HUES48 (cell line): ENCODE measurements around the gene SH3PXD2A.

ENCODE experiments used
- H3K27ac ChIP-seq: one replicate; pipeline ENCODE4 v1.7.0; 2013; ENCODE audit warnings: low read depth, low read length, inconsistent platforms
- H3K27me3 ChIP-seq: 2 replicates; pipeline ENCODE4 v1.6.1; 2013; ENCODE audit warnings: mild to moderate bottlenecking, low read length; ENCODE audit not compliant: control insufficient read depth, insufficient read depth
- H3K36me3 ChIP-seq: 2 replicates; pipeline ENCODE4 v1.6.1; 2013; ENCODE audit warnings: low read length; ENCODE audit not compliant: control insufficient read depth, insufficient read depth
- H3K4me1 ChIP-seq: 2 replicates; pipeline ENCODE4 v1.6.1; 2013; ENCODE audit warnings: mild to moderate bottlenecking, low read length; ENCODE audit not compliant: control insufficient read depth, insufficient read depth
- H3K4me3 ChIP-seq: 2 replicates; pipeline ENCODE4 v1.5.1; 2013; ENCODE audit warnings: mild to moderate bottlenecking, low read depth, low read length
- H3K9ac ChIP-seq: 2 replicates; pipeline ENCODE4 v1.6.1; 2013; ENCODE audit warnings: mild to moderate bottlenecking, low read depth, low read length, moderate library complexity
- H3K9me3 ChIP-seq: 2 replicates; pipeline ENCODE4 v1.6.1; 2013; ENCODE audit warnings: low read length; ENCODE audit not compliant: control insufficient read depth, insufficient read depth

Gene SH3PXD2A

DNA sequence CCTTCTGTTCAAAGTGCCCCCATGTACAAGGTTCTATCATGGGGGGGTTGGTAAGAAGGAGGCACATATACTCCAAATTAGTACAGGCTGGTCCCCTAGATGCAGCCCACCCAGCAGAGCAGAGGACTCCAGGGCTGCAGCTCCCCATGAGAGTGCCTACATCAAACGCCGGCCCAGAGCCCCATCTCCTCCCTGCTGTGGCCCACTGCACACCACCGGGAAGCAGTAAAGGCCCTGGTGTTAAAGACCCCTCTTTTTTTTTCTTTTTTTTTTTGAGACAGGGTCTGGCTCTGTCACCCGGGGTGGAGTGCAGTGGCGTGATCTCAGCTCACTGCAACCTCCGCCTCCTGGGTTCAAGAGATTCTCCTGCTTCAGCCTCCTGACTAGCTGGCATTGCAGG, 47.4 kb downstream of the SH3PXD2A start:
- no peaks in the 10 kb centered on the region for H3K9me3 ChIP-seq
- H3K4me1 ChIP-seq = peaks cover 15% of the 10 kb centered on the region
- no peaks in the 10 kb centered on the region for H3K27me3 ChIP-seq
- no peaks in the 10 kb centered on the region for H3K36me3 ChIP-seq
- no peak overlapping the region for H3K27ac ChIP-seq
- H3K9ac ChIP-seq = no peak overlapping the region
- H3K4me3 ChIP-seq = no peak overlapping the region

- Histone ChIP-seq H3K4me3 (no peak overlapping the region), H3K27ac (no peak overlapping the region), H3K36me3 (no peaks in the 10 kb centered on the region), H3K9ac (no peak overlapping the region), H3K4me1 (peaks cover 15% of the 10 kb centered on the region), H3K9me3 (no peaks in the 10 kb centered on the region), H3K27me3 (no peaks in the 10 kb centered on the region)
Observed at GRCh38 chr10:103806395-103807187, 48.8 kb downstream of the SH3PXD2A start.

DNA sequence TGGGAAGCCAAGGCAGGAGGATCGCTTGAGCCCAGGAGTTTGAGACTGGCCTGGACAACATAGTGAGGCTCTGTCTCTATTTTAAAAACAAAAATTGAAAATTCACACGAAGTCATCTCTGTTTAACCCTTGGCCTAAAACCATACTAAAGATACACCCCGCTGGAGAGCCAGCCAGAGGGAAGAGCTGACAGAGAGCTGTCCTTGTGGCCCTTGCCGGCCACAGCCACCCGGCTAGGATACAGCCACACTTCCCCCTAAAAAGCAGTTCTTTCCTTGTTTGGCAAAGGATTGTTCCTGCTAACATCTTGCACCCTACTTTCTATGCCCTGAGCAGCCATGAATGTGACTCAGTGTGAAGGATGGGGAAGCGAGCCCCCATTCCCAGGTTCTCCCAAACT, 49.6 kb downstream of the SH3PXD2A start:
- Histone ChIP-seq H3K4me1 (peaks cover 15% of the 10 kb centered on the region), H3K27me3 (no peaks in the 10 kb centered on the region), H3K36me3 (no peaks in the 10 kb centered on the region), H3K9me3 (no peaks in the 10 kb centered on the region), H3K27ac (no peak overlapping the region), H3K9ac (no peak overlapping the region), H3K4me3 (no peak overlapping the region)

- no peaks in the 10 kb centered on the region for H3K9me3 ChIP-seq
- H3K27ac ChIP-seq = no peak overlapping the region
- H3K4me1 ChIP-seq = peaks cover 15% of the 10 kb centered on the region
- H3K36me3 ChIP-seq = no peaks in the 10 kb centered on the region
- H3K4me3 ChIP-seq = no peak overlapping the region
- H3K9ac ChIP-seq = no peak overlapping the region
- H3K27me3 ChIP-seq = no peaks in the 10 kb centered on the region
Observed at GRCh38 chr10:103804871-103805270, 50.5 kb downstream of the SH3PXD2A start.

DNA sequence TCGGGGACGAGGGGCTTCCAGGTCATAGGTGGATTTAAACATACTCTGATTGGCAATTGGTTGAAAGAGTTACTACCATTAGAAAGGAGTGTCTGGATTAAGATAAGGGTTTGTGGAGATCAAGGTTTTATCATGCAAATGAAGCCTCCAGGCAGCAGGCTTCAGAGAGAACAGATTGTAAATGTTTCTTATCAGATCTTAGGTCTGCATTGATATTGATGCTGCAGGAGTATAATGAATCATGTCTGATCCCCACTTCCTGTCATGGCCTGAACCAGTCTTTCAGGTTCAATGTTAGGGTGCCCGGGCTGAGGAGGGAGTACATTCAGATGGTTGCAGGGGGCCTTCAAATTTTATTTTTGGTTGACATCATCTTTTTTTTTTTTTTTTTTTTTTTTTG, 51.4 kb downstream of the SH3PXD2A start:
- Histone ChIP-seq H3K36me3 (no peaks in the 10 kb centered on the region), H3K4me3 (no peak overlapping the region), H3K9ac (no peak overlapping the region), H3K9me3 (no peaks in the 10 kb centered on the region), H3K4me1 (peaks cover 15% of the 10 kb centered on the region), H3K27ac (no peak overlapping the region), H3K27me3 (no peaks in the 10 kb centered on the region)

- Histone ChIP-seq H3K27ac (no peak overlapping the region), H3K27me3 (no peaks in the 10 kb centered on the region)
Observed at GRCh38 chr10:103802637-103803353, 52.6 kb downstream of the SH3PXD2A start.

GRCh38 chr10:103802081-103802480, 53.3 kb downstream of the SH3PXD2A start:
- Histone ChIP-seq H3K4me3 (no peak overlapping the region), H3K27me3 (no peaks in the 10 kb centered on the region), H3K36me3 (no peaks in the 10 kb centered on the region), H3K27ac (no peak overlapping the region), H3K9me3 (no peaks in the 10 kb centered on the region), H3K4me1 (peaks cover 15% of the 10 kb centered on the region), H3K9ac (no peak overlapping the region)

More at GRCh38 chr10:103802637-103803353, 52.6 kb downstream of the SH3PXD2A start:
- Histone ChIP-seq H3K4me1 (peaks cover 15% of the 10 kb centered on the region), H3K36me3 (no peaks in the 10 kb centered on the region), H3K9ac (no peak overlapping the region), H3K4me3 (no peak overlapping the region), H3K9me3 (no peaks in the 10 kb centered on the region)

DNA sequence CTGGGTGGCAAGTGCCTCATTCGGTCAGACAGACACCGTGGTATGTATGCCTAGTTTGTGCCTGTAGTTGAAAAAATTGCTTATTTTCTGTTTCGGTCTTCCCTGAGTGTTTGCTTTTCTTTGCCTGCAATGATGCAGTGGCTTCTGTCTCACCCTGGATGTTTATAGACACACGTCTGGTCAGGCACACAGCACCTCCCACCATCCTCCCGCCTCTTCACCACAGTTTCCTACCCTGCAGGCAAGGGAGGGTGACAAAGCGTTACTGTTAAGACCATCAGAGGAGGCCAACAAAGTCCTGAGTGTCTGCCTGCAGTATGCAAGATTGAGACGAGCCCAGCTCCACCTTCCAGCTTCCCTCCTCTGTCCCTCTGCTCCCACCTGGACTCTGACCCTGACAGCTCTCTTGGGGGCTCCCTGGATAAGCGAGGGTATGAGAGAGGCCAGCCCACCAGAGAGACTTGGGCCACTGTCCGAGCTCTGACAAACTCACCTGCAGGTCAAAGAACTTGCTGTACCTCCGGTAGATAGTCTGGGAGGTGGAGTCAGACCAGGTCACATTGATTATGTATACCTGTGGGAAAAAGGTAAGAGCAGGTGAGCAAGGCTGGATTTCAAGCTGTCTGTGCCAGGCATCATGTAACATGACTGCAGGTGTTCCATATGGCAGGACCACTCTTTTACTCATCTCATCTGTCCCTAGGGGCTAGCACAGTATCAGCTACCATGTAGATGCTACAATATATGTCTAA, 54.4 kb downstream of the SH3PXD2A start:
- Histone ChIP-seq H3K4me3 (no peak overlapping the region), H3K36me3 (no peaks in the 10 kb centered on the region), H3K4me1 (peaks cover 15% of the 10 kb centered on the region), H3K27me3 (no peaks in the 10 kb centered on the region), H3K9me3 (no peaks in the 10 kb centered on the region), H3K27ac (no peak overlapping the region), H3K9ac (no peak overlapping the region)

GRCh38 chr10:103800089-103800488, 55.3 kb downstream of the SH3PXD2A start:
- Histone ChIP-seq H3K27ac (no peak overlapping the region), H3K4me1 (peaks cover 15% of the 10 kb centered on the region), H3K4me3 (no peak overlapping the region), H3K9ac (no peak overlapping the region), H3K9me3 (no peaks in the 10 kb centered on the region), H3K36me3 (no peaks in the 10 kb centered on the region), H3K27me3 (no peaks in the 10 kb centered on the region)

DNA sequence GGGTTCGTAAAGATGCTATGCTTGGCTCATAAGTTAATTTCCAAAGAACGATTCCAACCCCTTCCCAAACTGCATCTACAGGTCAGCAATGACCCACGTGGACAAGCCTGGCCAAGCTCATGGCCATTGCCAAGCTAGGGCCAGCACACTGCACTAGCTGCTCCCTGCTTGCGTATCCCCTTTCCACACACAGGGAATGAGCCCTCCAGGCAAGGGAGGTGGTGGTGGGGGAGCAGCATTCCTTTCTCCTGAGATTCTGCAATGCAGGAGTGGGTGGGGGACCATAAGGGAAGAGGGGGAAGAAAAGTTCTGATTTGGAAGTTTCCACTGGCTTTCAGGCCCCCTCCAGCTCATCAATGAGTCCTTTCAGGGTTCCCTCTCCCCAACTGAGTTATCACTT, 56.0 kb downstream of the SH3PXD2A start:
- Histone ChIP-seq H3K36me3 (no peaks in the 10 kb centered on the region), H3K4me3 (no peak overlapping the region), H3K4me1 (peaks cover 9% of the 10 kb centered on the region), H3K27ac (no peak overlapping the region), H3K9me3 (no peaks in the 10 kb centered on the region), H3K9ac (no peak overlapping the region), H3K27me3 (no peaks in the 10 kb centered on the region)

- H3K4me1 ChIP-seq = peaks cover 3% of the 10 kb centered on the region
Observed at GRCh38 chr10:103798511-103798910, 56.9 kb downstream of the SH3PXD2A start.

More at GRCh38 chr10:103798511-103798910, 56.9 kb downstream of the SH3PXD2A start:
- Histone ChIP-seq H3K36me3 (no peaks in the 10 kb centered on the region), H3K9me3 (no peaks in the 10 kb centered on the region), H3K27ac (no peak overlapping the region), H3K4me3 (no peak overlapping the region), H3K27me3 (no peaks in the 10 kb centered on the region), H3K9ac (no peak overlapping the region)
